Adrenal gland (tissue), 5 donors: ENCODE results near the gene SCG2.

ENCODE experiments used
- CTCF ChIP-seq, 6 experiments: fragments of 450-650 bp in 4 of 6; fragments of 200-600 bp in 2 of 6; sonication (generic) in 1 of 6; IDR thresholded peaks; 1 replicate in 5 of 6; 2 replicates in 1 of 6; pipeline versions ENCODE4 v1.5.1 to v1.8.0; 2016 to 2021; ENCODE audit warnings: antibody characterized with exemption in 6 of 6, mild to moderate bottlenecking in 2 of 6, moderate library complexity in 1 of 6
- POLR2A ChIP-seq, 2 donors: fragments of 450-650 bp; IDR thresholded peaks; one replicate each; pipeline ENCODE4 v1.6.1; 2017; ENCODE audit warnings: antibody characterized with exemption in 2 of 2, mild to moderate bottlenecking in 2 of 2, moderate library complexity in 1 of 2
- donor health status: DM: no; HTN: no; CAD: no.

- TF ChIP-seq POLR2A (IDR thresholded peaks at IDR 0.05) (no peak), CTCF (IDR thresholded peaks at IDR 0.05) (no peak)
Measured at GRCh38 chr2:223607476-223607875, 5.3 kb upstream of the SCG2 start.
